Astrocyte of the spinal cord (primary cell): ENCODE measurements around the gene PDCD10.

Source experiments
- DNase-seq: peaks from one replicate; pipeline ENCODE4 v3.0.0; 2011; ENCODE audit warnings: low read depth, low spot score
- H3K4me3 ChIP-seq: 2 replicates; pipeline ENCODE4 v1.5.1; 2011; ENCODE audit warnings: low read depth, mild to moderate bottlenecking, low read length, moderate library complexity
- CTCF ChIP-seq: IDR thresholded peaks from 2 replicates; pipeline ENCODE4 v1.5.1; 2012; ENCODE audit warnings: low read depth, mild to moderate bottlenecking, low read length, inconsistent platforms
- in situ Hi-C: cut with HindIII; loops from 2 replicates; pipeline ENCODE4 v1.10.0; 2017; ENCODE audit warnings: low sequenced_read_pairs

The PDCD10 gene

GRCh38 chr3:167743799-167744198 is 9.1 kb upstream of the PDCD10 start:
- no peak for TF ChIP-seq CTCF
- in situ Hi-C loops, result no loop called here
- H3K4me3 ChIP-seq, result no peak overlapping the region
- DNase-seq, result no peak

GRCh38 chr3:167742338-167742737 is 7.6 kb upstream of the PDCD10 start:
- H3K4me3 ChIP-seq, result no peak overlapping the region
- DNase-seq, result no peak
- in situ Hi-C loops, result no loop called here
- TF ChIP-seq CTCF, result no peak

GRCh38 chr3:167740961-167741587 is 6.4 kb upstream of the PDCD10 start:
- no peak overlapping the region for H3K4me3 ChIP-seq
- in situ Hi-C loops, result no loop called here
- peak; percentile 71 for TF ChIP-seq CTCF
- DNase-seq, result peak; percentile 50

GRCh38 chr3:167739190-167739810 is 4.6 kb upstream of the PDCD10 start:
- no peak for DNase-seq
- in situ Hi-C loops, result no loop called here
- no peak overlapping the region for H3K4me3 ChIP-seq
- no peak for TF ChIP-seq CTCF

GRCh38 chr3:167738037-167738436 is 3.3 kb upstream of the PDCD10 start:
- no peak for TF ChIP-seq CTCF
- in situ Hi-C loops, result no loop called here
- no peak overlapping the region for H3K4me3 ChIP-seq
- DNase-seq, result no peak

- no peak for TF ChIP-seq CTCF
- in situ Hi-C loops, result no loop called here
- no peak overlapping the region for H3K4me3 ChIP-seq
Observed at GRCh38 chr3:167736997-167737396, 2.3 kb upstream of the PDCD10 start.

More at GRCh38 chr3:167736997-167737396, 2.3 kb upstream of the PDCD10 start:
- no peak for DNase-seq
